HG03460 (cell line): ENCODE measurements around the gene SOX13.

Source experiments
- ATAC-seq: cut with Tn5 transposase; IDR thresholded peaks from one replicate; pipeline ENCODE4 v1.9.1; 2021; ENCODE audit not compliant: unreplicated experiment

Gene SOX13

DNA sequence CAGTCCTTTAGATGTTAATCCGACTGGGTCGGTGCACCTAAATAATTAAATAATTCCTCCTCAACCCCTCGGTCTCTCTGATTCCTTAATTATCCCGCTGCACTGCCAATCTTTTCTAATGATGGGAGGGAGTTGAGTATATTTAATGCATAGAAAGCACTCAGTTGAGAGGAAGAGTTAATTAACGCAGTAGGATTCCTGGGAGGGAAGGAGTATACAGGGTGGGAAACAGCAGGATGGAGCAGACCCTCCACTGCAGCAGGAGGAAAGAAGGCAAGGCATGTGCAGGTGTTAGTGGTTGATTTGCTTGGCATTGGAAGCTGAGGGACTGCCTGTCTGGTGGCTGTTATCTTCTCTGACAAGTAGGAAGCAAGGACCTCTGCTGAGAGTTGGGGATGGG lies 103.1 kb downstream of the SOX13 start:
- ATAC-seq, result no peak

DNA sequence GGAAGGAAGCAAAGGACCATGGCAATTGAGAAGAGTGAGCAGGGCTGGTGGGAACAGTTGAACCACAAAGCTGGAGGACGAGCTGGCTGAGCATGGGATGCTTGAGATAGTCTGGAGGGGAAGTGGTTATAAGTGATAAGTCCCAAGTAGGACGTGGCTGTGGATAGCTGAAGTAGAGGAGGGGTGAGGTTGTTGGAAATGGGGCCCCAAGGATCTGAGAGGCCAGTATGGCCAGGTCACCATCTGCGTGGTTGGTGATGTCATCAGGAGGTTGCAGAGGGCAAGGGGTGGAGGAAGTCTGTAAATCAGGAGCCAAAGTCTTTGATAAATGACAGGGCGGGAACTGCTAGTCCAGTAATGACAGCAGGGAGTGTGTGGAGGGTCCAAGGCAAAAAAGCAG lies 104.2 kb downstream of the SOX13 start:
- no peak for ATAC-seq
